OCI-LY1 (cell line): ENCODE data around the gene TGM1.
"Not testable (repeated sequence)": the region's sequence is repeated elsewhere in the genome, so short reads cannot be mapped to it uniquely, and the experiment has no call there.

Experiments used
- H2AFZ ChIP-seq: fragments of 200-600 bp; sonication (generic), shearing (Covaris generic); 2 replicates; pipeline ENCODE4 v1.6.0; 2014; ENCODE audit warnings: antibody characterized with exemption, mild to moderate bottlenecking, low read length
- H3F3A ChIP-seq: fragments of 200-600 bp; sonication (generic), shearing (Covaris generic); 2 replicates; pipeline ENCODE4 v1.6.0; 2014; ENCODE audit warnings: mild to moderate bottlenecking, antibody characterized with exemption, low read length, moderate library complexity; ENCODE audit not compliant: insufficient read depth
- H3K27ac ChIP-seq: fragments of 200-600 bp; sonication (generic); 2 replicates; pipeline ENCODE4 v1.5.1; 2014; ENCODE audit warnings: low read length, mixed run types, mild to moderate bottlenecking, low read depth; ENCODE audit not compliant: poor library complexity, severe bottlenecking
- H3K27me3 ChIP-seq: fragments of 200-600 bp; sonication (generic); 2 replicates; pipeline ENCODE4 v1.6.0; 2014; ENCODE audit warnings: antibody characterized with exemption, mild to moderate bottlenecking, low read length, moderate library complexity; ENCODE audit not compliant: insufficient read depth
- H3K36me3 ChIP-seq: fragments of 200-600 bp; sonication (generic); 2 replicates; pipeline ENCODE4 v1.6.1; 2014; ENCODE audit warnings: mild to moderate bottlenecking, antibody characterized with exemption, low read length, moderate library complexity, mixed read lengths; ENCODE audit not compliant: insufficient read depth
- H3K4me1 ChIP-seq: fragments of 200-600 bp; sonication (generic); 2 replicates; pipeline ENCODE4 v1.5.1; 2014; ENCODE audit warnings: mild to moderate bottlenecking, low read length, moderate library complexity; ENCODE audit not compliant: insufficient read depth, severe bottlenecking
- H3K4me2 ChIP-seq: fragments of 200-600 bp; sonication (generic), shearing (Covaris generic); 2 replicates; pipeline ENCODE4 v1.6.1; 2014; ENCODE audit warnings: low read length
- H3K4me3 ChIP-seq: fragments of 200-600 bp; sonication (generic); 2 replicates; pipeline ENCODE4 v1.5.1; 2014; ENCODE audit warnings: low read length, low read depth, mild to moderate bottlenecking, mixed read lengths; ENCODE audit not compliant: poor library complexity, severe bottlenecking
- H3K79me2 ChIP-seq: fragments of 200-600 bp; shearing (Covaris generic); 2 replicates; pipeline ENCODE4 v1.6.1; 2016; ENCODE audit warnings: mixed run types, low read length, mixed read lengths; ENCODE audit not compliant: insufficient read depth
- H3K9ac ChIP-seq: fragments of 200-600 bp; sonication (generic), shearing (Covaris generic); 2 replicates; pipeline ENCODE4 v1.6.1; 2014; ENCODE audit warnings: mild to moderate bottlenecking, low read length, mixed read lengths
- H3K9me2 ChIP-seq: fragments of 200-600 bp; sonication (generic), shearing (Covaris generic); 2 replicates; pipeline ENCODE4 v1.6.1; 2014; ENCODE audit warnings: low read depth, mild to moderate bottlenecking, low read length, mixed read lengths
- H3K9me3 ChIP-seq: fragments of 200-600 bp; shearing (Covaris generic); 2 replicates; pipeline ENCODE4 v1.6.1; 2014; ENCODE audit warnings: low read length, mixed read lengths
- H4K20me1 ChIP-seq: fragments of 200-600 bp; sonication (generic), shearing (Covaris generic); 2 replicates; pipeline ENCODE4 v1.6.0; 2016; ENCODE audit warnings: mild to moderate bottlenecking, low read length; ENCODE audit not compliant: insufficient read depth
- EZH2 ChIP-seq: fragments of 200-600 bp; sonication (generic), shearing (Covaris generic); IDR thresholded peaks from 2 replicates; pipeline ENCODE4 v1.8.0; 2017; ENCODE audit warnings: borderline replicate concordance, mixed run types, mild to moderate bottlenecking, antibody characterized with exemption, low read length, moderate library complexity, mixed read lengths
- TF ChIP-seq, protein P1 (sequence below): fragments of 200-600 bp; sonication (generic), shearing (Covaris generic); IDR thresholded peaks from 2 replicates; pipeline ENCODE4 v1.5.1; 2017; ENCODE audit warnings: mild to moderate bottlenecking, antibody characterized with exemption, low read length, moderate library complexity, mixed read lengths

TGM1 gene

DNA sequence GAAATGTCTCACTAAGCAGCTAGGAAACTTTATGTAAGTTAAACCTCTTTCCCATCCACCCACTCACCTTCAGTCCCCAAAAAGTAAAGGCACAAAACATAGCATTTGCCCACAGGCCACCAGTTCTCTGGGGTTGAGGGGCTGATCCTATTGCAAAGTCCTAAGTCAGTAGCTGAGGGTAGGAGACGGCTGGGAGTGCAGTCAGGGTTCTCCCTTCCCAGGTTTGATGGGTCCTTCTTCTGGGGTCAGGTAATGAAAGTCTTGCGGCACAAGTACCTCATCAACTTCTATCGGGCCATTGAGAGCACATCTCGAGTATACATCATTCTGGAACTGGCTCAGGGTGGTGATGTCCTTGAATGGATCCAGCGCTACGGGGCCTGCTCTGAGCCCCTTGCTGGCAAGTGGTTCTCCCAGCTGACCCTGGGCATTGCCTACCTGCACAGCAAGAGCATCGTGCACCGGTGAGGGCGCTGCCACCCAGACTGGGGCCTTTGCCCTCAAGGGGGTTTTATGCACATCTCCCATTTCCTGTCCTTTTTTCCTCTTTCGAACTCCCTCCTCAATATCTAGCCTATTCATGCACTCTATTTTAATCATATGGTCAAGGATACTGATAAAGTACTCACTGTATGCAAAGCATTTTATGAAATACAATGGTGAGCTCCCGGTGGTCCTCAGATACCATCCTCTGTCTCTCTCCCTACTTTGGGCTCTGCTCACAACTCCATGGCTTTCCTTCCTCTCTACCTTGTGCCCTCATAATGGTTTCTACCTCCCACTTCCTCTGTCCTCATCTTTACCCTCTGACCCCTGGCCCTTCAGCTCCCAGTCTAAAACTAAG is 56.5 kb downstream of the TGM1 start:
- peaks cover 86% of the 10 kb centered on the region for H3K36me3 ChIP-seq

DNA sequence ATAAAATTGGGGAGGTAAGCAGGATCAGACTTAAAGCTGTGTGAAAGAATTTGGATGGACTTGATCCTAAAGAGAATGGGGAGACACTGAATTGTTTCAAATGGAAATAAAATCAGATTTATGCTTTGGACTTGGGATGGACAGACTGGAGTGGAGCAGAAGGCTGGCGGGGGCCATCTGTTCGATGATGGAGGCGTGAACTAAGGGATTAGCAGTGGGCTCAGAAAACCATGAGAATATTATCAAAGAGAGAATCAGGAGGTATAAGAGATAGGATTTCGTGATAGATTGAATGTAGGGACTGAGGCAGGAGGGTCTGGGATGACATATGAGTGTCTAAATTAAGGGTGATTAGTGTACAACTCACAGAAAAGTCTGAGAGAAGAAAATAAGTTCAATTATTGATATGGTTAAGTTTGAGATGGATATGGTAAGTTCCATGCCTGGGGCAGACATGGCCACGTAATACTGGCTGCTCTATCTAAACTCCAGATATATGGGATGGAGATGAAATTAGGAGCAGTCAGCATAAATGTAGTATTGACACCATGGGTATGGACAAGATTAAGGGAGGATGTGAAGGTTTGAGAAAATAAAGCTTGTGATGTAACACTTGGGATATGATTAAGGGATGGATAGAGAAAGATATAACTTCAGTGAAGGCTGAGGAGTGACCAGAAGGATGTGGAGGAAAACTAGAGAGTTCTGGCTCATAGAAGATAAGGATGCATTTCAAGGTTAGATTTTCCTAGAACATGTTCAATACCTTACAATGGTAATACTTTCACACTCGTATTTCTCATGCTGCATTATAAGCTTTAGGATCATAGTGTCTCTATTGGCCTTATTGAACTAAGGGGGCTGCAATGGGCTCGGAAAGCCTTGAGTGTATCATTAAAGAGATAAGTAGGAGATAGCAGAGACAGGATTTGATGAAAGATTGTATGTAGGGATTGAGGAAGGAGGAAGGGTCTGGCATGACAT is 58.5 kb downstream of the TGM1 start:
- Histone ChIP-seq H3K9me3 (peaks cover 3% of the 10 kb centered on the region; the same call in 1 of the 2 replicates), H3F3A (no peaks in the 10 kb centered on the region), H3K4me3 (no peak overlapping the region), H3K9ac (no peak overlapping the region), H3K79me2 (no peaks in the 10 kb centered on the region), H2AFZ (no peak overlapping the region), H3K4me2 (no peak overlapping the region), H3K4me1 (no peaks in the 10 kb centered on the region), H4K20me1 (no peaks in the 10 kb centered on the region), H3K36me3 (peaks cover 77% of the 10 kb centered on the region), H3K27ac (no peak overlapping the region), H3K9me2 (no peaks in the 10 kb centered on the region), H3K27me3 (no peaks in the 10 kb centered on the region)
- no peak for TF ChIP-seq EZH2
- TF ChIP-seq, protein P1, sequence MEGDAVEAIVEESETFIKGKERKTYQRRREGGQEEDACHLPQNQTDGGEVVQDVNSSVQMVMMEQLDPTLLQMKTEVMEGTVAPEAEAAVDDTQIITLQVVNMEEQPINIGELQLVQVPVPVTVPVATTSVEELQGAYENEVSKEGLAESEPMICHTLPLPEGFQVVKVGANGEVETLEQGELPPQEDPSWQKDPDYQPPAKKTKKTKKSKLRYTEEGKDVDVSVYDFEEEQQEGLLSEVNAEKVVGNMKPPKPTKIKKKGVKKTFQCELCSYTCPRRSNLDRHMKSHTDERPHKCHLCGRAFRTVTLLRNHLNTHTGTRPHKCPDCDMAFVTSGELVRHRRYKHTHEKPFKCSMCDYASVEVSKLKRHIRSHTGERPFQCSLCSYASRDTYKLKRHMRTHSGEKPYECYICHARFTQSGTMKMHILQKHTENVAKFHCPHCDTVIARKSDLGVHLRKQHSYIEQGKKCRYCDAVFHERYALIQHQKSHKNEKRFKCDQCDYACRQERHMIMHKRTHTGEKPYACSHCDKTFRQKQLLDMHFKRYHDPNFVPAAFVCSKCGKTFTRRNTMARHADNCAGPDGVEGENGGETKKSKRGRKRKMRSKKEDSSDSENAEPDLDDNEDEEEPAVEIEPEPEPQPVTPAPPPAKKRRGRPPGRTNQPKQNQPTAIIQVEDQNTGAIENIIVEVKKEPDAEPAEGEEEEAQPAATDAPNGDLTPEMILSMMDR = no peak

More for the DNA sequence above, 56.5 kb downstream of the TGM1 start:
- no peak overlapping the region for H3K4me3 ChIP-seq
- no peaks in the 10 kb centered on the region for H3K9me2 ChIP-seq
- H3K27ac ChIP-seq = no peak overlapping the region
- H3K4me2 ChIP-seq = no peak overlapping the region
- TF ChIP-seq EZH2 = no peak
- TF ChIP-seq, protein P1 = no peak
- H3K9me3 ChIP-seq = 0 out of 2 replicates have a peak, but pooled peaks cover under 1% of the 10 kb centered on the region
- H3K79me2 ChIP-seq = no peaks in the 10 kb centered on the region
- H3F3A ChIP-seq = no peaks in the 10 kb centered on the region
- H2AFZ ChIP-seq = no peak overlapping the region
- no peak overlapping the region for H3K9ac ChIP-seq
- H3K4me1 ChIP-seq = no peaks in the 10 kb centered on the region
- no peaks in the 10 kb centered on the region for H4K20me1 ChIP-seq
- H3K27me3 ChIP-seq = no peaks in the 10 kb centered on the region

DNA sequence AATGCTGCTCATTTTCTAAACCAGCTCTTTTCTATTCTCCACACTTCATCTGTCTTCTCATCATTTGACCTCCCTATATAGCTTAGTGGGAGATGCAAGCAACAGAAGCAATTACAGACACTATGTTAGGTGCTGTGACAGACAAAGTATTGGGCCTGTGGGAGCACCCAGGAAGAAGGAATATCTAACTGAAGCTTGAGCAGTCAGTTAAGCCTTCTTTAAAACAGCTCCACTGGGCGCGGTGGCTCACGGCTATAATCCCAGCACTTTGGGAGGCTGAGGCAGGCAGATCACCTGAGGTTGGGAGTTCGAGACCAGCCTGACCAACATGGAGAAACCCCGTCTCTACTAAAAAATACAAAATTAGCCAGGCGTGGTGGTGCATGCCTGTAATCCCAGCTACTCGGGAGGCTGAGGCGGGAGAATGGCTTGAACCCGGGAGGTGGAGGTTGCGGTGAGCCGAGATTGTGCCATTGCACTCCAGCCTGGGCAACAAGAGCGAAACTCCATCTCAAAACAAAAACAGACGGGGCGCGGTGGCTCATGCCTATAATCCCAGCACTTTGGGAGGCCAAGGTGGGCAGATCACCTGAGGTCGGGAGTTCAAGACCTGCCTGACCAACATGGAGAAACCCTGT is 59.6 kb downstream of the TGM1 start:
- H3F3A ChIP-seq, H3K79me2 ChIP-seq, H3K4me2 ChIP-seq, H3K27me3 ChIP-seq, H3K4me3 ChIP-seq, H3K9me3 ChIP-seq, H3K9ac ChIP-seq, H3K27ac ChIP-seq, H4K20me1 ChIP-seq, H2AFZ ChIP-seq, H3K9me2 ChIP-seq, H3K4me1 ChIP-seq: not testable (repeated sequence)
- H3K36me3 ChIP-seq = peaks cover 76% of the 10 kb centered on the region

DNA sequence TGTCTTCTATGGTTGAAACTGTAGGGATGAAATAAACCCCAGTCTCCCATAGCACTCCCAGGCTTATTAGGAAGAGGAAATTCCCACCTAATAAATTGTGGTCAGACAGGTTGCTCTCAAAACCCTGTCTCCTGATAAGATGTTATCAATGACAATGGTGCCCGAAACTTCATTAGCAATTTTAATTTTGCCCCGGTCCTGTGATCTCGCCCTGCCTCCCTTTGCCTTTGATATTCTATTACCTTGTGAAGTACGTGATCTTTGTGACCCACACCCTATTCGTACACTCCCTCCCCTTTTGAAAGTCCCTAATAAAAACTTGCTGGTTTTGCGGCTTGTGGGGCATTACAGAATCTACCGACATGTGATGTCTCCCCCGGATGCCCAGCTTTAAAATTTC is 60.4 kb downstream of the TGM1 start:
- H3K36me3 ChIP-seq = peaks cover 69% of the 10 kb centered on the region
- not testable (repeated sequence) for H3K4me2 ChIP-seq, H4K20me1 ChIP-seq, H3K27me3 ChIP-seq, H3K4me1 ChIP-seq, H3F3A ChIP-seq, H3K9me2 ChIP-seq, H2AFZ ChIP-seq, H3K27ac ChIP-seq, H3K9me3 ChIP-seq, H3K79me2 ChIP-seq, H3K4me3 ChIP-seq, H3K9ac ChIP-seq
